PC-3 (cell line): Measurements from ENCODE around the gene RABGAP1L.

ENCODE experiments used
- CTCF ChIP-seq: fragments of 300-600 bp; sonication (generic); conservative IDR thresholded peaks from 2 replicates; pipeline ENCODE4 v1.5.1; 2017; ENCODE audit warnings: antibody characterized with exemption, low read depth, mild to moderate bottlenecking, low read length
- EZH2 ChIP-seq: fragments of 300-600 bp; sonication (generic); IDR thresholded peaks from one replicate; pipeline ENCODE4 v1.6.1; 2017; ENCODE audit warnings: antibody characterized with exemption, mild to moderate bottlenecking, low read length; ENCODE audit not compliant: unreplicated experiment

- no peak for TF ChIP-seq CTCF
- TF ChIP-seq EZH2 = no peak
Measured at GRCh38 chr1:174894117-174894762, 734.9 kb downstream of the RABGAP1L start.
